Measurements from ENCODE around the gene NDFIP1. TPM values are rescaled to one million over a fixed set of nuclear protein-coding genes. Genes with fewer than 3 reads are reported as not detected.

The NDFIP1 gene
- total RNA-seq, 6 donors from 2014 or later: 66.9 to 212 (median 108) TPM

DNA sequence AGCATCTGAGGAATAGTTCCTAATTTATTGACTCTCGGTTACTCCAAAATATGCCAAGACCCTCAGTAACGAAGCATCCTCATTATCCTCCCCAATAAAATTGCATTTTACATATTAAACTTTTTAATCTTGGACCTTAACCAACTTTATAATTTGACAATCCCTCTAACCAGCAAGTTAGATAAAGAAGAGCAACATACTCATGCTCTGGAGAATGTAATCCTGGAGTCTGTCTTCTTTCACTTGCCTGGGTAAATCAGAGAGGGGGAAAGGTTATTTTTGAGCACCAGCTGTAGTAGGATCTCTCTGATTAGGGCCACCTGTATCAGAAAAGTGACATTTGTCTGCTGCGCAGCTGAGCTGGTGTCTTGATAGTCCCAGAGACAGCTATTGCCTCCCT, 59.8 kb downstream of the NDFIP1 start:
- 87 to 94% methylated on average over 3 of the region's 3 CpGs for WGBS, 2 donors
- H3K27ac ChIP-seq: no peak overlapping the region
- no peak overlapping the region for H3K4me3 ChIP-seq
- TF ChIP-seq POLR2AphosphoS5 (IDR thresholded peaks at IDR 0.05) (no peak), POLR2A (IDR thresholded peaks at IDR 0.05) (no peak), EP300 (IDR thresholded peaks at IDR 0.05) (no peak)
- TF ChIP-seq, protein P1, sequence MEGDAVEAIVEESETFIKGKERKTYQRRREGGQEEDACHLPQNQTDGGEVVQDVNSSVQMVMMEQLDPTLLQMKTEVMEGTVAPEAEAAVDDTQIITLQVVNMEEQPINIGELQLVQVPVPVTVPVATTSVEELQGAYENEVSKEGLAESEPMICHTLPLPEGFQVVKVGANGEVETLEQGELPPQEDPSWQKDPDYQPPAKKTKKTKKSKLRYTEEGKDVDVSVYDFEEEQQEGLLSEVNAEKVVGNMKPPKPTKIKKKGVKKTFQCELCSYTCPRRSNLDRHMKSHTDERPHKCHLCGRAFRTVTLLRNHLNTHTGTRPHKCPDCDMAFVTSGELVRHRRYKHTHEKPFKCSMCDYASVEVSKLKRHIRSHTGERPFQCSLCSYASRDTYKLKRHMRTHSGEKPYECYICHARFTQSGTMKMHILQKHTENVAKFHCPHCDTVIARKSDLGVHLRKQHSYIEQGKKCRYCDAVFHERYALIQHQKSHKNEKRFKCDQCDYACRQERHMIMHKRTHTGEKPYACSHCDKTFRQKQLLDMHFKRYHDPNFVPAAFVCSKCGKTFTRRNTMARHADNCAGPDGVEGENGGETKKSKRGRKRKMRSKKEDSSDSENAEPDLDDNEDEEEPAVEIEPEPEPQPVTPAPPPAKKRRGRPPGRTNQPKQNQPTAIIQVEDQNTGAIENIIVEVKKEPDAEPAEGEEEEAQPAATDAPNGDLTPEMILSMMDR (IDR thresholded peaks at IDR 0.05): no peak
- no peaks in the 10 kb centered on the region for H3K27me3 ChIP-seq
- ATAC-seq (ENCODE audit: low FRiP score in 2 of 2): no peak
- no peak for DNase-seq
- no peaks in the 10 kb centered on the region for H3K9me3 ChIP-seq
- peaks cover 0 to 9% (median 2%) of the 10 kb centered on the region in 4 donors for H3K4me1 ChIP-seq
- no peaks in the 10 kb centered on the region for H3K36me3 ChIP-seq

DNA sequence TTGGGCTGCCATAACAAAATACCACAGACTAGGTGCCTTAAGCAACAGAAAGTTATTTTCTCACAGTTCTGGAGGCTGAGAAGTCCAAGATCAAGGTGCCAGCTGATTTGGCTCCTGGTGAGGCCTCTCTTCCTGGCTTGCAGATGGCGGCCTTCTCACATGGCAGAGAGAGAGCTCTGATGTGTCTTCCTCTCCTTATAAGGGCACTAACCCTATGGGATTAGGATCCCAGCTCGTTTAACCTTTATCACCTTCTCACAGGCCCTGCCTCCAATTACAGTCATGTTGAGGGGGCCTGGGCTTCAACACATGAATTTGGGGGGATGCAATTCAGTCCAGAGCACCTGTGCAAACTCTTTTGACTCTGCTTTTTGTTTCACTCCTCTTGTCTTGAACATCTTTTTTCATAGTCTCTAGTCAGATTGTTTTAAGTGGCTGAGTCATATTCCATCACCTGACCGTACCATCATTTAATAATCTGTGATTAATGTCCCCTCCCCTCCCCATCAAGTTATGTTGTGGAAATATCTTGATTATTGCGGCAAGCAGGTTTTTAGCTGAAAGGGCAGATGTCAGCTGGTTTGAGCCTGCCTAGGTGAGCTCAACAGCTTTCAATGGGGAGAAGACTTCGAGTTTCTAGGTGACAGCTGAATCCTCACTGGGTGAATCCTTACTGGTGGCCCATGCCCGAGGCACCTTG, 61.8 kb downstream of the NDFIP1 start:
- H3K4me3 ChIP-seq: no peak overlapping the region
- WGBS, 2 donors: 87 to 88% methylated on average over 6 of the region's 6 CpGs
- H3K27ac ChIP-seq: no peak overlapping the region
- H3K36me3 ChIP-seq: no peaks in the 10 kb centered on the region
- H3K4me1 ChIP-seq: peaks cover 0 to 9% (median 2%) of the 10 kb centered on the region in 4 donors
- no peak for DNase-seq
- H3K27me3 ChIP-seq: no peaks in the 10 kb centered on the region
- no peak for ATAC-seq (ENCODE audit: low FRiP score in 2 of 2)
- no peaks in the 10 kb centered on the region for H3K9me3 ChIP-seq
- no peak for TF ChIP-seq POLR2A (IDR thresholded peaks at IDR 0.05)
- TF ChIP-seq, protein P1 (IDR thresholded peaks at IDR 0.05): no peak
- TF ChIP-seq EP300 (IDR thresholded peaks at IDR 0.05): no peak
- no peak for TF ChIP-seq POLR2AphosphoS5 (IDR thresholded peaks at IDR 0.05)

DNA sequence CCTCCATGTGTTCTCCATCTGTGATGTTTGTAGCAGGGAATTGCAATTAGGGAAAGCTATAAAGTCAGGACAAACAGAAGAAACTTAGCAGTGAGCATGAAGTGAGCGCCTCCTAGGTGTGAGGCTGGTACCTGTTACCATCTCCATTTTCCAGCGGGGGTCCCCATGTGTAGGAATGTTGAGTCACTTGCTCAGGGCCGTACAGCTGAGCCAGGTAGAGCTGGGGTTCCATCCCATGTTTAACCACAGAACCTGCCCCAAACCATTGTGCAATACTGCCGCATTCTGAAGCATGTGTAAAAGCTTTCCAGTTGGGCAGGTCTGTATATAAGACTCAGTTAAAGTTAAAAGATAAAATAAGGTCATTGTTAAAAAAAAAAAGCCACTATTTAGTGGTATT, 62.7 kb downstream of the NDFIP1 start:
- TF ChIP-seq EP300 (IDR thresholded peaks at IDR 0.05): no peak
- TF ChIP-seq, protein P1 (IDR thresholded peaks at IDR 0.05): no peak
- TF ChIP-seq POLR2A (IDR thresholded peaks at IDR 0.05): no peak
- no peak for TF ChIP-seq POLR2AphosphoS5 (IDR thresholded peaks at IDR 0.05)
- Histone ChIP-seq H3K36me3 (no peaks in the 10 kb centered on the region), H3K4me3 (no peak overlapping the region), H3K9me3 (no peaks in the 10 kb centered on the region), H3K27me3 (no peaks in the 10 kb centered on the region), H3K27ac (no peak overlapping the region), H3K4me1 (peaks cover 0 to 9% (median 2%) of the 10 kb centered on the region in 4 donors)
- WGBS, 2 donors: 70 to 84% methylated on average over 4 of the region's 4 CpGs
- DNase-seq (no peak), ATAC-seq (ENCODE audit: low FRiP score in 2 of 2) (no peak)

DNA sequence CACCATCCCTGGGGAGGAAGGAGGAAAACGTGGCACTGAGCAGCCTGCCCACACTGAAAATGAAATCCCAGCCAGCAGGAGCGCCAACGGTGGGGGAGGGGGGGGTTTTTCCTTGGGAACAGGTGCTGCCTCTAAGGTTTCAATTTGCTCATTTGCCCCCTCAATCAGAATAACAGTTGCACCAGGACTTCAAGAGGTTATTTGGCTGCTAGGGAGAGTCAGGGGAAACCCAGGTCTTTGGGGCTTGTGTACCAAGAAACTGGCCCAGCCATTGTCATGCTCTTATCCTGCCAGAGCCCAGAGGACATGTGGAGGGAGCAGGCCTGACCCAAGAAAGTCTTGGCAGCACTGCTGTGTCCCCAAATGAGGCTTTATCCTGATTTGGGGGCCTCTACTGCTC, 66.5 kb downstream of the NDFIP1 start:
- H3K4me1 ChIP-seq: peaks cover 0 to under 1% (median 0%) of the 10 kb centered on the region in 4 donors

More for the DNA sequence above, 66.5 kb downstream of the NDFIP1 start:
- DNase-seq (no peak), ATAC-seq (ENCODE audit: low FRiP score in 2 of 2) (no peak)
- Histone ChIP-seq H3K27ac (no peak overlapping the region), H3K9me3 (no peaks in the 10 kb centered on the region), H3K27me3 (no peaks in the 10 kb centered on the region), H3K4me3 (no peak overlapping the region), H3K36me3 (no peaks in the 10 kb centered on the region)
- 66 to 68% methylated on average over 2 to 3 of the region's 3 CpGs for WGBS, 2 donors
- no peak for TF ChIP-seq POLR2A (IDR thresholded peaks at IDR 0.05)
- TF ChIP-seq POLR2AphosphoS5 (IDR thresholded peaks at IDR 0.05): no peak
- TF ChIP-seq EP300 (IDR thresholded peaks at IDR 0.05): no peak
- TF ChIP-seq, protein P1 (IDR thresholded peaks at IDR 0.05): no peak
